ENCODE data around the gene SWT1.

The SWT1 gene

GRCh38 chr1:185328255-185328654 lies 171.3 kb downstream of the SWT1 start:
- no peak for DNase-seq

GRCh38 chr1:185334182-185334581 lies 177.2 kb downstream of the SWT1 start:
- no peak for DNase-seq

- no peak for DNase-seq
These were observed 180.3 kb downstream of the SWT1 start for GRCh38 chr1:185337246-185337645.

- no peak for DNase-seq
These were observed 182.0 kb downstream of the SWT1 start for GRCh38 chr1:185338719-185339622.

- no peak for DNase-seq
These were observed 184.3 kb downstream of the SWT1 start for GRCh38 chr1:185341196-185341781.
